ENCODE data around the gene CHEK1.
A peak's percentile ranks its signal among the peaks of the same experiment; 100 is the strongest.
"Not testable (repeated sequence)": the region's sequence is repeated elsewhere in the genome, so short reads cannot be mapped to it uniquely, and the experiment has no call there.

Gene CHEK1

GRCh38 chr11:125624756-125625213, at the start of gene CHEK1:
Gene CHEK1 (plus strand): TSS chr11:125625163. CDS start chr11:125626769, 1,606 bp downstream.
- no peak for DNase-seq

- not testable (repeated sequence) for DNase-seq
Observed at GRCh38 chr11:125577181-125577580, 47.8 kb upstream of the CHEK1 start.

DNA sequence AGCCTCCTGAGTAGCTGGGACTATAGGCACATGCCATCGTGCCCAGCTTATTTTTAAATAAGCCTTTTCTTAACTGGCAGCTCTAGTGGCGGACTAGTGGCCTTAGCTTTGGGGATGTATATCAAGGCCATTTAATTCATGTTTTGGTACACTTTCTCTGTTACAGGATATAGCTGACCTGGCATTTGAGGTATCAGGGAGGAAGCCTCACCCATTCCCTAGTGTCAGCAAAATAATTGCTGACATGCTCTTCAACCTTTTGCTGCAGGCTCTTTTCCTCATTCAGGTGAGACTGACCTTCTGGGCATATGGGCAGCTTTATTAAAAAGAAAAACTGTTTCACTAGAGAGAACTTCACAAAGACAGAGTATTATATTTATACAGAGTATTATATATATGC, 46.2 kb upstream of the CHEK1 start:
- no peak for DNase-seq

DNA sequence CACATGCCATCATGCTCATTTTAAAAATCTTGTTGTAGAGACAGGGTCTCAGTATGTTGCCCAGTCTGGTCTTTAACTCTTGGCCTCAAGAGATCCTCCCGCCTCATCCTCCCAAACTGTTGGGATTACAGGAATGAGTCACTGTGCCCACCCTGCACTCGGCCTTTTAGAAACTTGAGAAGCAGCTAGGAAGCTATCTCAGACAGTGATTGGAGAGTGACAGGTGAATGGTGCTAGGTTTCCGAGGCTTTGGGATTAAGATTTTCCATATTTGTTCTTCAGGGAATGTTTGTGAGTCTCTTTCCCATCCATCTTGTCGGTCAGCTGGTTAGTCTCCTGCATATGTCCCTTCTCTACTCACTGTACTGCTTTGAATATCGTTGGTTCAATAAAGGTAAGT, 45.2 kb upstream of the CHEK1 start:
- DNase-seq, result no peak

DNA sequence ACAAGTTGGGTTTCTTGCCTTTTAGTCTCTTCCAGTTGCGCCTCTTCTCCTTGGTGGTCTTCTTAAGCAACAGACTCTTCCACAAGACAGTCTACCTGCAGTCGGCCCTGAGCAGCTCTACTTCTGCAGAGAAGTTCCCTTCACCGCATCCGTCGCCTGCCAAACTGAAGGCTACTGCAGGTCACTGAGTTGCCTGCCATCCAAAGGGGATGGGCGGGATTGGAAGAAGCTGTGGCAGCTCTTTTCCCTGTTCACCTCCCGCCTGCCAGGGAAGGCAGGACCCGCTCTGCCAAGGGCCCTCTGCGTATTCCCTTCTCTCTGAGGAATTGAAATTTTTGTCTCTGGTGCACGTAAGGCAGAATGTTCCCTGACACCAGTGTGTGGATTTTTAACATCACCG, 41.5 kb upstream of the CHEK1 start:
- DNase-seq, result no peak

GRCh38 chr11:125585487-125585886, 39.5 kb upstream of the CHEK1 start:
- no peak for DNase-seq

GRCh38 chr11:125586623-125587022, 38.3 kb upstream of the CHEK1 start:
- no peak for DNase-seq

GRCh38 chr11:125587480-125587879, 37.5 kb upstream of the CHEK1 start:
- no peak for DNase-seq

GRCh38 chr11:125588505-125588904, 36.5 kb upstream of the CHEK1 start:
- DNase-seq, result no peak

- peak; percentile 81 for DNase-seq
Observed at GRCh38 chr11:125591649-125592304, 33.2 kb upstream of the CHEK1 start.

DNA sequence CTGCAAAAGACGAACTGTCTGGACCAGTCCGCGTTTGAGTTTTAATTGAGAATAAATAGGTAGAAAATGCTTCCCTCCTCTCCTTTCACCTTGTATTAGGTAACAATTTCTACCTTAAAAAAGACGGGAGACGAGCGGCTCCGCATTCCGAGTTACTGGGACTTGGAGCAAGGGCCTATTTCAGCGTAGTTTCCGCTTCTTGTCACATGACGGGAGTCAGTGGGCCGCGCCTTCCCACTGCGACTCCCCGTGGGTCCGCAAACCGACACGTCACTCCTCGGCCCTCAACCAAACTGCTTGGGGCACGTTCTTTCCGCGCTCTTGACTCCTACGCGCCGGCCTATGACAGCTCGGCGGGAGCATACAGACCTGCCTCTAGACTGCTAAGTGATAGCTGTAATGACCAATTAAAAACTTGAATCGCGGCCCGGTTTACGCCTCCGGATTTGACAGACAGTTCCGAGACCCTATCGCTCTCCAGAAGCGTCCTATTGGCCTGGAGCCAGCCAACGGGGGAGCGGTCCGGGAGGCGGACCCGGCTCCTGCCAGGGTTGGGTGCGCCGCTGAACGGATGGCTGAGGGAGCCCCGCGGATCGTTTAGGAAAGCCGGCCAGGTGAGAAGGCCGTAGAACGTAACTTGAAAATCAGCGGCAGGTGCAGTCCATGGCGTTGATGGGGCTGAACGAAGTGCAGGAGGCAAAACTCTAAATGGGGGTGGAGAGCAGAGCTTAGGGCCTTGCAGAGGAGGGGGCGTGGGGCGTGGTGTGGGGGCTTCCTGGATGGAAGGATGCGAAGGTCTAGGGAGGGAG, 32.5 kb upstream of the CHEK1 start, which contains the start of gene STT3A:
Gene STT3A (plus strand): TSS at position 548 of the 809 bp plus-strand sequence. CDS start 3,064 bp downstream, outside the sequence.
- peak; percentile 100 for DNase-seq

GRCh38 chr11:125593114-125593820, 31.7 kb upstream of the CHEK1 start:
- peak; percentile 76 for DNase-seq

- DNase-seq, result no peak
Observed at GRCh38 chr11:125594958-125595357, 30.0 kb upstream of the CHEK1 start.

- no peak for DNase-seq
Observed at GRCh38 chr11:125600663-125601062, 24.3 kb upstream of the CHEK1 start.

DNA sequence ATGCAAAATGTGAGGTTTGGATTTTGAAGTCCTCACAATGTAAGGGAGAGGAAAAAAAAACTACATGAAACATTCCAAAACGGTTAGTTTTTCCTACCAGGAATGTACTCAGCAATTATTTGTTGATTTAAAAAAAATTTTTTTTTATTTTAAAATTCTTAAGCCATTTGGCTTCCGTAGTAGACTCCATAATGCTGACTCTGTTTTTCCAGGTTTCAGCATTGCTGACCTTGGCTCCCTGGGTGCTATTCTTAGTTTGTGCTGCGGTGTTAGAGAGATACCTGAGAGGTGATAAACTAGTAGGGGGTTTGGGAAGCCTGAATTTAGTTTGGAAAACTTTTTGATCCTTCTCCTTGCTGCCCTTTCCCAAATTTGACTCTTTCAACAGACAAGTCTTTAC, 21.8 kb upstream of the CHEK1 start:
- no peak for DNase-seq

GRCh38 chr11:125605417-125605816, 19.5 kb upstream of the CHEK1 start:
- no peak for DNase-seq

- no peak for DNase-seq
Observed at GRCh38 chr11:125609545-125609944, 15.4 kb upstream of the CHEK1 start.

DNA sequence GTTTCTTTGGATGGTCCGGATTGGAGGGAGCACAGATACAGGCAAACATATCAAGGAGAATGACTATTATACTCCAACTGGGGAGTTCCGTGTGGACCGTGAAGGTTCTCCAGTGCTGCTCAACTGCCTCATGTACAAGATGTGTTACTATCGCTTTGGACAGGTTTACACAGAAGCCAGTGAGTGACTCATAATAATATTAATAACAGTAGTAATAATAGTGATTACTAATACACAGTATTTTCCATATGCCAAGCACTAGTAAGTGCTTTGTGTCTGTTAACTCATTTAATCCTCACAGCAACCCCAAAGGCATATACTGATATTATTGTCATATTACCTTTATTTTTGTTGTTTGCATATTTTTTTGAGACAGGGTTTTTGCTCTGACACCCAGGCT, 6.6 kb upstream of the CHEK1 start:
- no peak for DNase-seq

- DNase-seq, result no peak
Observed at GRCh38 chr11:125621995-125622394, 3.0 kb upstream of the CHEK1 start.

DNA sequence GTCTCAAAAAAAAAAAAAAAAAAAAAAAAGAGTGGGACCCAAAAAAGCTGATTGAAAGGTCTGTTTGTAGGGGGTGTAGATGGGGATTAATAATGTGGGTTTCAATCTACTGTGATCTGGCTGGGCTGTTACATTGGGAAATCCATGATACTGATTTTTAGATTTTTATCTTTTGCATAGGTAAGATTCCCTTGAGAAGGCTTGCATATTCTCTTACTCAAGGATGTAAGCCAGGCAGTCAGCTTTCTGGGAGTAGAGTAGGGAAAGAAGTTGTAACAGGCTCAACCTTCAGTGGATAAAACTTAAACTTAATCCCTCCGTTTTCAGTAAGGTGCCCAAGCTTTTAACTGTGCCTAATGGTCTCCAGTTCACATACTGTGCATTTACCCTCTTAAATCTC, 1.9 kb upstream of the CHEK1 start:
- no peak for DNase-seq

GRCh38 chr11:125625225-125625629, 264 bp downstream of the CHEK1 start:
- no peak for DNase-seq

- peak; percentile 97 for DNase-seq
Observed at GRCh38 chr11:125625630-125626287, 796 bp downstream of the CHEK1 start.
